Measurements from ENCODE around the gene PSMC1.

The PSMC1 gene

DNA sequence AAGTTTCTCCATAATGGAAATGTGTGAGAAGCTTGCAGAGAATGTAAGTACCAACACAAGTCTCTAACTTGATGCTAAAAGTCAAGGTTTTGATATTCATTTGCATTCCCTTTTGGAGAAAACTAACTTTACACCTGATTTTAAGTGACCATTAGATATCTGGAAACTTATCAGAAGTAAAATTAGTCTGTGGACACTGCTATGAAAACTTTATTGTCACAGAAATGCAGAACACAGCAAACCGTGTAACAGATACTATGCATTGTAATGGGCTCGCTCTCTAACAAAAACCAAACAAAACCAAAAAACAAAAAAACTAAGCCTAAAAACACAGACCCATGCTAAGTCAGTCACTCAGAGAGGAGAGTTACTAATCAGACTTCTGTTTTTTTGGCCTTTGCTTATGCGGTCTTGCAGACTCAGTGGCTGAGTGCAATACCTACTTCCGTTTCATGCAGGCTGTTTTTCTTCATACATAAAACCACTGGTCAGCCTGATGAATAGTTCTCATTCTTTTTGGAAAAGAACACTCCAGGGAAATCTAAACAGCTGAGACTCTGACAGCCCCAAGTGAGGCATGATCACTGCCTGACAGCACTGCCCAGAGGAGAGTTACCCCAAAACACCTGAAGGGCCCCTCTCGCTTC lies 39.6 kb downstream of the PSMC1 start:
- Histone ChIP-seq H3K27me3 (ENCODE audit: insufficient read depth, insufficient read length) (no peaks in the 10 kb centered on the region), H3K4me1 (ENCODE audit: insufficient read depth, insufficient read length) (peaks cover 2% of the 10 kb centered on the region), H3K4me3 (ENCODE audit: insufficient read length, low read depth) (no peak overlapping the region), H3K9me3 (ENCODE audit: insufficient read depth, low read length) (no peaks in the 10 kb centered on the region), H3K9ac (ENCODE audit: insufficient read length, low read depth) (no peak overlapping the region), H3K36me3 (ENCODE audit: insufficient read depth, insufficient read length, low read length) (peaks cover 56% of the 10 kb centered on the region)
- no peak for TF ChIP-seq SUZ12 (IDR thresholded peaks at IDR 0.05; ENCODE audit: extremely low read depth, insufficient read depth, insufficient read length)
- TF ChIP-seq ZNF274 (IDR thresholded peaks at IDR 0.05; ENCODE audit: low read depth, low read length), result no peak
- no peak for TF ChIP-seq YY1 (IDR thresholded peaks at IDR 0.05; ENCODE audit: insufficient read depth, insufficient read length)
- no peak for DNase-seq (ENCODE audit: low read depth, low spot score)

- no peaks in the 10 kb centered on the region for H3K9me3 ChIP-seq (ENCODE audit: insufficient read depth, low read length)
- H3K27me3 ChIP-seq (ENCODE audit: insufficient read depth, insufficient read length), result no peaks in the 10 kb centered on the region
- no peak for TF ChIP-seq SUZ12 (IDR thresholded peaks at IDR 0.05; ENCODE audit: extremely low read depth, insufficient read depth, insufficient read length)
- no peak for TF ChIP-seq ZNF274 (IDR thresholded peaks at IDR 0.05; ENCODE audit: low read depth, low read length)
- no peak for TF ChIP-seq YY1 (IDR thresholded peaks at IDR 0.05; ENCODE audit: insufficient read depth, insufficient read length)
- DNase-seq (ENCODE audit: low read depth, low spot score), result no peak
- peaks cover 59% of the 10 kb centered on the region for H3K36me3 ChIP-seq (ENCODE audit: insufficient read depth, insufficient read length, low read length)
- no peak overlapping the region for H3K9ac ChIP-seq (ENCODE audit: insufficient read length, low read depth)
- H3K4me3 ChIP-seq (ENCODE audit: insufficient read length, low read depth), result no peak overlapping the region
- no peaks in the 10 kb centered on the region for H3K4me1 ChIP-seq (ENCODE audit: insufficient read depth, insufficient read length)
These were observed 40.3 kb downstream of the PSMC1 start for GRCh38 chr14:90296641-90297040.

DNA sequence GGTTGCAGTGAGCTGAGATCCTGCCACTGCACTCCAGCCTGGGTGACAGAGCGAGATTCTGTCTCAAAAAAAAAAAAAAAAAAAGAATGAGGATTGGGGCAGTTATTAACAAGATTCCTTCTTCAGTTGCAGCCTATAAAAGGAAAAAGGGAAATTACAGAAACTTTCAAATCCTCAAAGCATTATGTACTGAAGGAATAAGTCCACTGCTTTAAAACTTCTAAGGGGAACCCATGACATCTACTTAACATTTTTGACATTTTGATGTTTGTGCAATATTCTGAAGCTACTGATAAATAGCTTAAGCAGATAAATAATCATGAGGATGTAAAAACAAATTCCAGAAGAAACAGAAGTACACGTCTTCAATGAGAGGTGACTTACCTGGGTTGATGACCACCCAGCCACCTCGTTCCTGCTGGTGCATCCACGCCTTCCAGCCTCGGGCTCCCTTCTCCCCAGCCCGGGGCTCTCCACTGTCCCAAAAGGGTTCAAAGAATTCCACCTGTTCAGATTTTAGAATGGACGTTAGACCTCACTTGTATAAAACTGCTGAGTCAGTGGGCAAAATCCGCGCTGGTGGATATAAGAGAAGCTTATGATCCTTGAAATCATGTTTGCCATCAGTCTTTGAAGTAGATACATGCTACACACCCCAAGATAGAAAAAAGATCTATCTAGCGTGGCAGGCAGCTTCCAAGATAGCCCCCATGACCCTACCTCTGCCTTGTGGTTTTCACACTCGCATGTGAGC lies 41.7 kb downstream of the PSMC1 start:
- DNase-seq (ENCODE audit: low read depth, low spot score), result no peak
- H3K9ac ChIP-seq (ENCODE audit: insufficient read length, low read depth), result no peak overlapping the region
- no peak for TF ChIP-seq ZNF274 (IDR thresholded peaks at IDR 0.05; ENCODE audit: low read depth, low read length)
- no peak for TF ChIP-seq SUZ12 (IDR thresholded peaks at IDR 0.05; ENCODE audit: extremely low read depth, insufficient read depth, insufficient read length)
- no peak for TF ChIP-seq YY1 (IDR thresholded peaks at IDR 0.05; ENCODE audit: insufficient read depth, insufficient read length)
- peaks cover 5% of the 10 kb centered on the region for H3K4me1 ChIP-seq (ENCODE audit: insufficient read depth, insufficient read length)
- no peaks in the 10 kb centered on the region for H3K27me3 ChIP-seq (ENCODE audit: insufficient read depth, insufficient read length)
- no peaks in the 10 kb centered on the region for H3K9me3 ChIP-seq (ENCODE audit: insufficient read depth, low read length)
- no peak overlapping the region for H3K4me3 ChIP-seq (ENCODE audit: insufficient read length, low read depth)
- peaks cover 56% of the 10 kb centered on the region for H3K36me3 ChIP-seq (ENCODE audit: insufficient read depth, insufficient read length, low read length)

DNA sequence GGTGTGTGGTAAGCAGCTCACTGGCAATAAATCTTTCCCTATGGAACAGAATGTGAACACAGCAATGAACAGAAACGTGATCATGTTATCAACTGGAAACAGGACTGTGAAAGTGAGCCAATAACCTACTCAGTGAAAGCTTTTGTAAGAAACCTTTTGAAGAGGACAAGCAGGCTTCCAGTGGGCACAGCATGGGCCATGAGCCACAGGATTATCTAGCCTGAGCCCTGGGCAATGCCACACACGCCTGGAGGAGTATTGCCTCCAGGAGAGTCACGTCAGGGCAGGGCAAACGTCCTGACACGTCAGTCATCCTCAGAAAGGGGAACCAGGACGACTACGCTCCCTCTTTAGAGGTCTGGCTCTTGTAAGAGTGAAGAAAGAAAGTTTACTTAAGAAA lies 43.1 kb downstream of the PSMC1 start:
- H3K9ac ChIP-seq (ENCODE audit: insufficient read length, low read depth), result no peak overlapping the region
- H3K9me3 ChIP-seq (ENCODE audit: insufficient read depth, low read length), result no peaks in the 10 kb centered on the region
- TF ChIP-seq SUZ12 (IDR thresholded peaks at IDR 0.05; ENCODE audit: extremely low read depth, insufficient read depth, insufficient read length) (no peak), ZNF274 (IDR thresholded peaks at IDR 0.05; ENCODE audit: low read depth, low read length) (no peak)
- DNase-seq (ENCODE audit: low read depth, low spot score), result no peak
- peaks cover 5% of the 10 kb centered on the region for H3K4me1 ChIP-seq (ENCODE audit: insufficient read depth, insufficient read length)
- H3K36me3 ChIP-seq (ENCODE audit: insufficient read depth, insufficient read length, low read length), result peaks cover 65% of the 10 kb centered on the region
- no peaks in the 10 kb centered on the region for H3K27me3 ChIP-seq (ENCODE audit: insufficient read depth, insufficient read length)
- H3K4me3 ChIP-seq (ENCODE audit: insufficient read length, low read depth), result no peak overlapping the region

- Histone ChIP-seq H3K4me3 (ENCODE audit: insufficient read length, low read depth) (no peak overlapping the region), H3K27me3 (ENCODE audit: insufficient read depth, insufficient read length) (no peaks in the 10 kb centered on the region), H3K9ac (ENCODE audit: insufficient read length, low read depth) (no peak overlapping the region), H3K9me3 (ENCODE audit: insufficient read depth, low read length) (no peaks in the 10 kb centered on the region), H3K4me1 (ENCODE audit: insufficient read depth, insufficient read length) (peaks cover 5% of the 10 kb centered on the region), H3K36me3 (ENCODE audit: insufficient read depth, insufficient read length, low read length) (peaks cover 57% of the 10 kb centered on the region)
- TF ChIP-seq SUZ12 (IDR thresholded peaks at IDR 0.05; ENCODE audit: extremely low read depth, insufficient read depth, insufficient read length), result no peak
- TF ChIP-seq YY1 (IDR thresholded peaks at IDR 0.05; ENCODE audit: insufficient read depth, insufficient read length), result no peak
- TF ChIP-seq ZNF274 (IDR thresholded peaks at IDR 0.05; ENCODE audit: low read depth, low read length), result no peak
- DNase-seq (ENCODE audit: low read depth, low spot score), result no peak
These were observed 44.3 kb downstream of the PSMC1 start for GRCh38 chr14:90300611-90301047.

DNA sequence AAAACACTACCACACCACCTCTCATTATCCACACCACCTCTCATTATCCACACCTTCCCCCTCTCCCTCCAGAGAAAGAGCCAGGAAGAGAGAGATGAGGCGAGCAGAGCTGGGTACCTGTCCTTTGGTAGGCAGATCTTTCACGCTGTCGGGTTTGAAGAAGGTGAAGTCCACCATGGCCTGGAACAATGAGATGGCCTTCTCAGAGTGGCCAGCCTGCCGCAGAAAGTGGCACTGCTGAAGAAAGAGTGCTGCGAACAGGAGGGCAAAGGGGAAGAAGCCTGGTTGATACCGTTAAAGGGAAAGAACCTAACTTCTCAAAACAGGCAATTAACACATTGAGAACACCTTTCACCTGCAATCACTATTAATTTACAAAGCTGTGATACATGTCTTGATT lies 44.8 kb downstream of the PSMC1 start:
- no peaks in the 10 kb centered on the region for H3K27me3 ChIP-seq (ENCODE audit: insufficient read depth, insufficient read length)
- no peak for DNase-seq (ENCODE audit: low read depth, low spot score)
- H3K9me3 ChIP-seq (ENCODE audit: insufficient read depth, low read length), result no peaks in the 10 kb centered on the region
- H3K9ac ChIP-seq (ENCODE audit: insufficient read length, low read depth), result no peak overlapping the region
- peaks cover 5% of the 10 kb centered on the region for H3K4me1 ChIP-seq (ENCODE audit: insufficient read depth, insufficient read length)
- no peak for TF ChIP-seq ZNF274 (IDR thresholded peaks at IDR 0.05; ENCODE audit: low read depth, low read length)
- no peak for TF ChIP-seq SUZ12 (IDR thresholded peaks at IDR 0.05; ENCODE audit: extremely low read depth, insufficient read depth, insufficient read length)
- no peak for TF ChIP-seq YY1 (IDR thresholded peaks at IDR 0.05; ENCODE audit: insufficient read depth, insufficient read length)
- H3K36me3 ChIP-seq (ENCODE audit: insufficient read depth, insufficient read length, low read length), result peaks cover 52% of the 10 kb centered on the region
- H3K4me3 ChIP-seq (ENCODE audit: insufficient read length, low read depth), result no peak overlapping the region

- Histone ChIP-seq H3K9ac (ENCODE audit: insufficient read length, low read depth) (no peak overlapping the region), H3K27me3 (ENCODE audit: insufficient read depth, insufficient read length) (no peaks in the 10 kb centered on the region), H3K4me3 (ENCODE audit: insufficient read length, low read depth) (no peak overlapping the region), H3K9me3 (ENCODE audit: insufficient read depth, low read length) (no peaks in the 10 kb centered on the region), H3K36me3 (ENCODE audit: insufficient read depth, insufficient read length, low read length) (peaks cover 47% of the 10 kb centered on the region), H3K4me1 (ENCODE audit: insufficient read depth, insufficient read length) (peaks cover 5% of the 10 kb centered on the region)
- DNase-seq (ENCODE audit: low read depth, low spot score), result no peak
- TF ChIP-seq YY1 (IDR thresholded peaks at IDR 0.05; ENCODE audit: insufficient read depth, insufficient read length), result no peak
These were observed 45.3 kb downstream of the PSMC1 start for GRCh38 chr14:90301668-90302090.
